CD4-positive, alpha-beta T cell treated with Interleukin-15 for 1 hour (primary cell): ENCODE results near the gene GIMD1.

Experiments used
- DNase-seq: peaks from one replicate; pipeline ENCODE4 v3.0.0-alpha.2; 2020

GIMD1 gene

DNA sequence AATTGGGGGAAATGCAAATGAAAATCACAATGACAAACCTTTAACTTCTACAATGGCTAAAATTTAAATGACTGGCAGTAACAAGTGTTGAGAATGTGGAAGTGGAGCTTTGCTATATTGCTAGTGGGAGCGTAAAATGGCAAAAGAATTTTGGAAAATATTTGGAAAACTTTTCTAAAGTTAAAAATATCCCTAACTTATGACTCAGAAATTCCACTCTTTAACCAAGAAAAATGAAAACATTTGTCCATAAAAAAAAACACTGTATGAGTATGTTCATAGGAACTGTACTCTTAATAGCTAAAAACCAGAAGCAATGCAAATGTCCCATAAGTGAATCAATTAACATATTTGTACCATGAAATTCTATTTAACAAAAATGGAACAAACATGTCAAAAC lies 56.2 kb downstream of the GIMD1 start:
- no peak for DNase-seq
